Measurements from ENCODE around the gene ANK3.

The ANK3 gene

DNA sequence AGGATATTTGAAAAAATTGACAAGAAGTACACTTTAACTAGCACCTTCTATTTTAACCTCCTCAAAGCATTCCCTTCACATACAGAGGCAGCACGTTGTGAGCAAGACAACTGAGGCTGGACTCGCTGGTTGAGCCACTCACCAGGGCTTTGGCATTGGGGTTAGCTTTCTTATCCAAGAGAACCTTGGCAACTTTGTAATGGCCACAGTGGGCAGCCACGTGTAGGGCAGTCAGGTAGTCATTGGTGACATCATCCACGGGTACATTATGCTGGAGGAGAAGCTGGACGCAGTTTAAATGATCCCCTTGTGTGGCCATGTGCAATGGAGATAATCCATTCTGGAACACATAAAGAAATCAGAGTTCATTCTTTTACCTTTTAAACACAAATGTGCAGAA, 181.8 kb downstream of the ANK3 start:
- TF ChIP-seq, protein P1, sequence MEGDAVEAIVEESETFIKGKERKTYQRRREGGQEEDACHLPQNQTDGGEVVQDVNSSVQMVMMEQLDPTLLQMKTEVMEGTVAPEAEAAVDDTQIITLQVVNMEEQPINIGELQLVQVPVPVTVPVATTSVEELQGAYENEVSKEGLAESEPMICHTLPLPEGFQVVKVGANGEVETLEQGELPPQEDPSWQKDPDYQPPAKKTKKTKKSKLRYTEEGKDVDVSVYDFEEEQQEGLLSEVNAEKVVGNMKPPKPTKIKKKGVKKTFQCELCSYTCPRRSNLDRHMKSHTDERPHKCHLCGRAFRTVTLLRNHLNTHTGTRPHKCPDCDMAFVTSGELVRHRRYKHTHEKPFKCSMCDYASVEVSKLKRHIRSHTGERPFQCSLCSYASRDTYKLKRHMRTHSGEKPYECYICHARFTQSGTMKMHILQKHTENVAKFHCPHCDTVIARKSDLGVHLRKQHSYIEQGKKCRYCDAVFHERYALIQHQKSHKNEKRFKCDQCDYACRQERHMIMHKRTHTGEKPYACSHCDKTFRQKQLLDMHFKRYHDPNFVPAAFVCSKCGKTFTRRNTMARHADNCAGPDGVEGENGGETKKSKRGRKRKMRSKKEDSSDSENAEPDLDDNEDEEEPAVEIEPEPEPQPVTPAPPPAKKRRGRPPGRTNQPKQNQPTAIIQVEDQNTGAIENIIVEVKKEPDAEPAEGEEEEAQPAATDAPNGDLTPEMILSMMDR (IDR thresholded peaks at IDR 0.05; ENCODE audit: insufficient read depth, low read length, missing control alignments), result no peak
- DNase-seq (ENCODE audit: low read depth, low spot score), result no peak
- CTCF ChIA-PET, result interaction anchor here (0.6 to 14.5 kb wide), 34 partner anchors 10 to 584 kb away, joined by 3 to 415 read pairs (median 4); no protein-coding TSS in a partner anchor
- POLR2A ChIA-PET, result no interaction called here
- no peak overlapping the region for H3K4me3 ChIP-seq (ENCODE audit: low read depth, low read length)

DNA sequence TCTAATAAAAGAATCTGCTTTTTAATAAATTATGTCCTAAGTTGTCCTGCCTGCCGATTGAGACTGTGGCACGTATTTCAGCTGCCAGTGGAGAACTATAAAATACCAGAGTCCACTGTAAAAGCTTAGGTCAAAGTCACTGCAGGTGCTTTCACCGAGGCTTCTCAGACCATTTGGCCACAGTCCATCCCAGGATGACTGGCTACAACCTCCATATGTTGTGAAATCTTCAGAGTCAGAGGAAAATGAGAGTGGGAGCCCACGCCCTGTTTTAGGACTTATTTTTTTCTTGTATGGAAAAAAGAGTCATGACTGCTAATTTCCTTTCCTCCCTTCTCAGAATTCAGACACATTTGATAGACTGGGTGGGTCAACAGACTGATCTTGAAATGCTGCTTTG, 182.9 kb downstream of the ANK3 start:
- DNase-seq (ENCODE audit: low read depth, low spot score), result no peak
- CTCF ChIA-PET, result interaction anchor here (0.8 to 14.5 kb wide), 16 partner anchors 9 to 583 kb away, joined by 3 to 415 read pairs (median 6); no protein-coding TSS in a partner anchor
- H3K4me3 ChIP-seq (ENCODE audit: low read depth, low read length), result no peak overlapping the region
- TF ChIP-seq, protein P1 (IDR thresholded peaks at IDR 0.05; ENCODE audit: insufficient read depth, low read length, missing control alignments), result no peak
- POLR2A ChIA-PET, result no interaction called here

DNA sequence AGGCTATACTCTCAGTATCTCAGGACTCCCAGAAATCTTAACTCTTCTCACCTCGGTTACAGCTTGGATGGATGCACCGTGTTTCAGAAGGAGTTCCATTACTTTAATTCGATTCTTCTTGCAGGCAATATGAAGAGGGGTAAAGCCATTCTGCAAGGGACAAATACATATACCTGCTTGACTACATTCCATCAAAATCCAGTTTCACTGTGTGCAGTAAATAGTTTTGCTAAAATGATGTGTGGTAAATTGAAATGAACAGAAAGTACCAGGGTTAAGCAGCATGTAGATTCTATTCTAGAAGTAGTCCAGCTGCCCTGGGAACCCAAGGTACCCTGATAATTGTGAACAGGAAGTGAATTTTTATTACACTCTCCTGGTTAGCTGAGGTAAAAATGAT, 183.9 kb downstream of the ANK3 start:
- DNase-seq (ENCODE audit: low read depth, low spot score), result no peak
- TF ChIP-seq, protein P1 (IDR thresholded peaks at IDR 0.05; ENCODE audit: insufficient read depth, low read length, missing control alignments), result no peak
- ChIA-PET CTCF (interaction anchor here (0.8 to 14.5 kb wide), 10 partner anchors 11 to 227 kb away, joined by 3 to 415 read pairs (median 11); no protein-coding TSS in a partner anchor), POLR2A (no interaction called here)
- no peak overlapping the region for H3K4me3 ChIP-seq (ENCODE audit: low read depth, low read length)

DNA sequence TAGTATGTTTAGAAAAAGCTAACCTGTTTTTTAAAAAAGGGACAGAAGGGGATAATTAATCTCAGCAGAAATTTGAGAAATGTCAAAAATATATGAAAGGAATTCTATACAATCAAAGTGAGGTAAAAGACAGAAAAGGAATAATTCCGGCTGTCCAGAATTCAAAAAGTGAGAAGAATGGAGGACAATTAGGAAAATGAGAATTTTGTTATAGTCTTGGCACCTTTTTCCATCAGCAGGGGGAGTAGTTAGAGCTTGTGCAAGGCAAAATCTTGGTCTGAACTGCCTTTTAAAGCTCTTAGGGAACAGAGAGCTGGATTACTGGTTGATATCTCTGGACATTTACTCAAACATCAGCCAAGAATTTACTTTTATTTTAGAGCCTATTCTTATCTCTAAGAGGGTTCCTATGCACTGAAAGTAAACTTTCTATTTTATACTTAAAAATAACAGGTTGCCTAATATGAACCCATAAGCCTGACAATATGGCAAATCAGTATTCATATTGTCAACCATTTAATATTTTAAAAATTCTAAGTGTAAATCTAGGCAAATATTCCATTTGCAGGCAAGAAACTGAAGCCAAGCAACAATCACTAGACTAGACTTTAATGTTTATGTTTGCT, 185.6 kb downstream of the ANK3 start:
- TF ChIP-seq, protein P1 (IDR thresholded peaks at IDR 0.05; ENCODE audit: insufficient read depth, low read length, missing control alignments), result peak; percentile 62
- ChIA-PET CTCF (interaction anchor here (0.7 to 14.5 kb wide), 30 partner anchors 8 to 971 kb away, joined by 3 to 415 read pairs (median 4); no protein-coding TSS in a partner anchor), POLR2A (no interaction called here)
- no peak for DNase-seq (ENCODE audit: low read depth, low spot score)
- H3K4me3 ChIP-seq (ENCODE audit: low read depth, low read length), result no peak overlapping the region

DNA sequence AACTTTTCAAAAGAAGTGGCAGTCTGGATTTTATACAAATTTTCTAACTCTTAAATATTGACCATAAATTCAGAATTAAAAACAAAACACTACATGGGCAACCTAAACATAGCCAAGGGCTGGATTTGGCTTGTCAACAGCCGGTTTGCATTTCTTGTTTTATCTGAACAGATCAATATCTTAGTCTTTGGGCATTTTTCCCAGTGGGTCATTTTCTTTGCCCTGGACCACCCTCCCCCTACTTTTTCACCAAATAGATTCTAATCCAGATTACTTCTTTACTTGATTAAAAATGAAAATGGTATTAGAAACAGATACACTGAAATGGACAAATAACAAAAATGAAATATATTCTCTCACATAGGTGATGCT, 189.0 kb downstream of the ANK3 start:
- CTCF ChIA-PET, result interaction anchor here (6.7 to 14.5 kb wide), 3 partner anchors 9 to 232 kb away, joined by 53 to 415 read pairs (median 346); no protein-coding TSS in a partner anchor

More for the DNA sequence above, 189.0 kb downstream of the ANK3 start:
- H3K4me3 ChIP-seq (ENCODE audit: low read depth, low read length), result no peak overlapping the region
- POLR2A ChIA-PET, result no interaction called here
- no peak for DNase-seq (ENCODE audit: low read depth, low spot score)
- TF ChIP-seq, protein P1 (IDR thresholded peaks at IDR 0.05; ENCODE audit: insufficient read depth, low read length, missing control alignments), result no peak

All from AG04449 (cell line).